ENCODE measurements around the gene ABL2.

GRCh38 chr1:179061360-179062282 is 167.9 kb downstream of the ABL2 start:
- TF ChIP-seq TAF1 (IDR thresholded peaks at IDR 0.05; ENCODE audit: low read depth, low read length) = no peak
- no peak for TF ChIP-seq POLR2A (IDR thresholded peaks at IDR 0.05; ENCODE audit: low read depth, low read length)
- TF ChIP-seq POLR2AphosphoS5 (IDR thresholded peaks at IDR 0.05; ENCODE audit: low read depth, low read length) = no peak
- no peak for TF ChIP-seq PAX5 (IDR thresholded peaks at IDR 0.05; ENCODE audit: insufficient read depth, low read length, severe bottlenecking)

Data from GM12891 (cell line).